H1 (cell line): ENCODE data around the gene ABCA13. TPM values are rescaled to one million over a fixed set of nuclear protein-coding genes. Genes with fewer than 3 reads are reported as not detected.

Experiments
- CTCF ChIA-PET: fragments of 300-600 bp; sonication (Branson Sonifier 250); formaldehyde crosslinking; loops from one replicate; lab custom pipeline; 2021; ENCODE audit not compliant: partially characterized antibody; lab: Charles Lee
- POLR2A ChIA-PET: fragments of 300-600 bp; sonication (Branson Sonifier 250); formaldehyde crosslinking; loops from one replicate; lab custom pipeline; 2021; ENCODE audit warnings: inconsistent platforms; ENCODE audit not compliant: partially characterized antibody; lab: Charles Lee
- DNase-seq, 2 experiments: peaks; one replicate each; pipeline versions ENCODE4 v3.0.0 to v3.0.0-alpha.2; 2010 to 2022; ENCODE audit warnings: low spot score in 2 of 2, low read depth in 1 of 2, mixed read lengths in 1 of 2
- FAIRE-seq: peaks from 2 replicates; lab custom pipeline; 2011; peaks lifted over from hg19 to GRCh38; lab: Jason Lieb, UNC
- H2AFZ ChIP-seq: 2 replicates; pipeline ENCODE4 v1.8.1; 2012; ENCODE audit warnings: low read length, inconsistent platforms
- H2AK5ac ChIP-seq: 2 replicates; pipeline ENCODE4 v1.6.1; 2013; ENCODE audit warnings: low read depth, low read length
- H2BK120ac ChIP-seq: replicated peaks from 2 replicates; pipeline ENCODE3; 2013; ENCODE audit warnings: low read depth, low read length, inconsistent platforms
- H2BK12ac ChIP-seq: 2 replicates; pipeline ENCODE4 v1.6.1; 2013; ENCODE audit warnings: low read depth, low read length
- H2BK15ac ChIP-seq: 2 replicates; pipeline ENCODE4 v1.6.1; 2013; ENCODE audit warnings: low read length
- H2BK20ac ChIP-seq: 2 replicates; pipeline ENCODE4 v1.6.1; 2013; ENCODE audit warnings: low read length
- H2BK5ac ChIP-seq: 2 replicates; pipeline ENCODE4 v1.6.1; 2013; ENCODE audit warnings: low read depth, low read length
- H3K14ac ChIP-seq: 2 replicates; pipeline ENCODE4 v1.6.1; 2013; ENCODE audit warnings: inconsistent platforms; ENCODE audit not compliant: insufficient read length
- H3K18ac ChIP-seq: 2 replicates; pipeline ENCODE4 v1.6.1; 2013; ENCODE audit warnings: low read length; ENCODE audit errors: extremely low read depth
- H3K23ac ChIP-seq: 2 replicates; pipeline ENCODE4 v1.6.1; 2013; ENCODE audit warnings: inconsistent platforms; ENCODE audit not compliant: insufficient read length
- H3K23me2 ChIP-seq: 2 replicates; pipeline ENCODE4 v1.6.1; 2013; ENCODE audit warnings: low read depth, low read length
- H3K27ac ChIP-seq: 2 replicates; pipeline ENCODE4 v1.6.1; 2011; ENCODE audit warnings: low read depth, low read length, inconsistent platforms
- H3K27me3 ChIP-seq, 4 experiments: replicated peaks in 1 of 4; 1 replicate in 1 of 4; 2 replicates in 3 of 4; pipeline versions ENCODE4 v1.6.1 to v1.8.1; 2011 to 2013; ENCODE audit warnings: low read length in 3 of 4, mild to moderate bottlenecking in 3 of 4, inconsistent platforms in 2 of 4, mixed read lengths in 2 of 4, moderate library complexity in 1 of 4; ENCODE audit not compliant: control insufficient read depth in 3 of 4, insufficient read depth in 3 of 4; ENCODE audit errors: extremely low read depth in 1 of 4
- H3K36me3 ChIP-seq, 4 experiments: 2 replicates each; pipeline versions ENCODE4 v1.6.1 to v1.8.1; 2011 to 2013; ENCODE audit warnings: mild to moderate bottlenecking in 4 of 4, low read length in 3 of 4, moderate library complexity in 2 of 4, control low read depth in 1 of 4, inconsistent platforms in 1 of 4; ENCODE audit not compliant: insufficient read depth in 4 of 4, control insufficient read depth in 2 of 4
- H3K4ac ChIP-seq: replicated peaks from 2 replicates; pipeline ENCODE3; 2013; ENCODE audit warnings: low read length, low read depth, mixed read lengths, inconsistent platforms; ENCODE audit not compliant: insufficient read length
- H3K4me1 ChIP-seq, 4 experiments: replicated peaks in 1 of 4; 1 replicate in 1 of 4; 2 replicates in 3 of 4; pipeline versions ENCODE4 v1.6.1 to v1.8.1; 2011 to 2013; ENCODE audit warnings: low read length in 3 of 4, inconsistent platforms in 2 of 4, mixed read lengths in 1 of 4; ENCODE audit not compliant: insufficient read depth in 4 of 4, control insufficient read depth in 3 of 4
- H3K4me2 ChIP-seq, 2 experiments: 2 replicates each; pipeline versions ENCODE4 v1.6.1 to v1.8.1; 2011 to 2013; ENCODE audit warnings: low read depth in 2 of 2, low read length in 2 of 2, control low read depth in 1 of 2, inconsistent platforms in 1 of 2, mild to moderate bottlenecking in 1 of 2; ENCODE audit not compliant: insufficient read depth in 1 of 2
- H3K4me3 ChIP-seq, 4 experiments: fragments of 200-600, 300-600 bp in 1 of 4; sonication (generic), shearing (Covaris generic), sonication (Bioruptor Twin) in 1 of 4; 2 replicates each; pipeline versions ENCODE4 v1.5.1 to v1.8.1; 2011 to 2016; ENCODE audit warnings: low read length in 4 of 4, low read depth in 3 of 4, control low read depth in 2 of 4, inconsistent platforms in 2 of 4, mild to moderate bottlenecking in 2 of 4, mixed read lengths in 1 of 4, moderate library complexity in 1 of 4; ENCODE audit not compliant: insufficient read depth in 2 of 4; ENCODE audit errors: extremely low read depth in 1 of 4
- H3K56ac ChIP-seq: replicated peaks from 2 replicates; pipeline ENCODE3; 2013; ENCODE audit warnings: low read depth, mild to moderate bottlenecking, mixed read lengths, low read length, inconsistent platforms; ENCODE audit not compliant: insufficient read length
- H3K79me1 ChIP-seq: 2 replicates; pipeline ENCODE4 v1.6.1; 2013; ENCODE audit warnings: low read depth, low read length, control low read depth
- H3K79me2 ChIP-seq, 2 experiments: 2 replicates each; pipeline versions ENCODE4 v1.6.1 to v1.8.1; 2012 to 2013; ENCODE audit warnings: low read length in 2 of 2, mild to moderate bottlenecking in 2 of 2, inconsistent platforms in 1 of 2; ENCODE audit not compliant: insufficient read depth in 2 of 2, control insufficient read depth in 1 of 2
- H3K9ac ChIP-seq, 4 experiments: replicated peaks in 1 of 4; 1 replicate in 1 of 4; 2 replicates in 3 of 4; pipeline versions ENCODE4 v1.6.1 to v1.8.1; 2011 to 2013; ENCODE audit warnings: low read depth in 3 of 4, low read length in 3 of 4, control low read depth in 2 of 4, mild to moderate bottlenecking in 2 of 4, moderate library complexity in 2 of 4, inconsistent platforms in 1 of 4; ENCODE audit errors: extremely low read depth in 1 of 4
- H3K9me3 ChIP-seq, 2 experiments: 2 replicates each; pipeline versions ENCODE4 v1.6.1 to v1.8.1; 2012 to 2013; ENCODE audit warnings: mild to moderate bottlenecking in 2 of 2, moderate library complexity in 2 of 2, control low read depth in 1 of 2, inconsistent platforms in 1 of 2, low read depth in 1 of 2, low read length in 1 of 2, mixed read lengths in 1 of 2; ENCODE audit not compliant: insufficient read depth in 2 of 2
- H4K20me1 ChIP-seq, 2 experiments: replicated peaks in 1 of 2; 2 replicates each; pipeline versions ENCODE3 to v1.8.1; 2011 to 2013; ENCODE audit warnings: inconsistent platforms in 2 of 2, low read length in 2 of 2, mild to moderate bottlenecking in 1 of 2; ENCODE audit not compliant: insufficient read depth in 2 of 2, control insufficient read depth in 1 of 2
- H4K5ac ChIP-seq: 2 replicates; pipeline ENCODE4 v1.6.1; 2013; ENCODE audit warnings: low read length, low read depth, mixed read lengths, inconsistent platforms; ENCODE audit not compliant: insufficient read length
- H4K8ac ChIP-seq: 2 replicates; pipeline ENCODE4 v1.8.0; 2013; ENCODE audit warnings: mild to moderate bottlenecking, moderate library complexity, low read length, inconsistent platforms; ENCODE audit not compliant: insufficient read depth; ENCODE audit errors: extremely low read depth
- H4K91ac ChIP-seq: replicated peaks from 2 replicates; pipeline ENCODE3; 2013; ENCODE audit warnings: low read length, mixed read lengths, inconsistent platforms; ENCODE audit not compliant: insufficient read length
- CBX8 ChIP-seq: fragments of 300-800, 300-1000 bp; sonication (generic); IDR thresholded peaks from 2 replicates; pipeline ENCODE4 v1.7.1; 2016; ENCODE audit warnings: low read depth, low read length, borderline replicate concordance
- CREB1 ChIP-seq: IDR thresholded peaks from 2 replicates; pipeline ENCODE4 v1.6.1; 2012; ENCODE audit warnings: inconsistent platforms
- GTF2F1 ChIP-seq: IDR thresholded peaks from 2 replicates; pipeline ENCODE4 v1.6.1; 2012; ENCODE audit warnings: low read depth, low read length, improper control_type of control experiment, borderline replicate concordance
- SRF ChIP-seq: IDR thresholded peaks from 2 replicates; pipeline ENCODE4 v1.6.1; 2011; ENCODE audit warnings: mild to moderate bottlenecking, low read depth, low read length, moderate library complexity
- TAF7 ChIP-seq: optimal IDR thresholded peaks from 2 replicates; pipeline ENCODE3; 2011; ENCODE audit warnings: low read depth, mild to moderate bottlenecking, inconsistent platforms, low read length, moderate library complexity, borderline replicate concordance
- TCF12 ChIP-seq: IDR thresholded peaks from 2 replicates; pipeline ENCODE4 v1.6.1; 2011; ENCODE audit warnings: low read depth, mild to moderate bottlenecking, low read length
- WGBS, 2 experiments: shearing (Covaris generic) in 1 of 2; methylation state at CpG; one replicate each; pipeline versions ENCODE4 v1.1.6 to v1.1.7; 2013 to 2015; ENCODE audit warnings: low lambda C conversion rate in 2 of 2, mixed read lengths in 2 of 2, inconsistent platforms in 1 of 2, low coverage in 1 of 2, missing lambda C conversion rate in 1 of 2; ENCODE audit not compliant: insufficient replicate concordance in 2 of 2, insufficient coverage in 1 of 2, insufficient read length in 1 of 2; ENCODE audit errors: extremely low coverage in 1 of 2, missing lambda C conversion rate in 1 of 2; 5-methylcytosine and 5-hydroxymethylcytosine counted together
- polyA plus RNA-seq, 7 experiments: library from polyadenylated mRNA; depleted of rRNA in 3 of 7; stranded (reverse) in 5 of 7; unstranded in 2 of 7; fragments of >200 nt in 5 of 7; fragments of 200-250 nt in 2 of 7; gene quantifications; 1 replicate in 5 of 7; 2 replicates in 1 of 7; 4 replicates in 1 of 7; pipeline versions ENCODE4 v1.2.1 to v1.2.3, GENCODE V29; 2011 to 2013; ENCODE audit warnings: missing spikeins in 2 of 7, mixed read lengths in 2 of 7
- total RNA-seq: library from RNA; stranded (reverse); fragmentation: NEBNext Ultra II Directional; extraction: Animal tissue kit (Norgen Biotek cat#: 25700); gene quantifications from 2 replicates; pipeline ENCODE4 v1.2.1, GENCODE V29; 2021
- TF ChIP-seq, protein P1 (sequence below): IDR thresholded peaks from 2 replicates; pipeline ENCODE4 v1.6.1; 2011; ENCODE audit warnings: low read depth, mild to moderate bottlenecking, low read length; ENCODE audit not compliant: insufficient read depth

The ABCA13 gene
- total and polyA plus RNA-seq, 2 of the 8 experiments (the other 6 are each of a cell fraction or from before 2014, with no cell fraction given) = 0.07 to 0.09 TPM

GRCh38 chr7:48611993-48612392 lies 440.7 kb downstream of the ABCA13 start:
- no peak for TF ChIP-seq CBX8
- no peak for TF ChIP-seq TAF7
- no peak for TF ChIP-seq TCF12
- TF ChIP-seq, protein P1, sequence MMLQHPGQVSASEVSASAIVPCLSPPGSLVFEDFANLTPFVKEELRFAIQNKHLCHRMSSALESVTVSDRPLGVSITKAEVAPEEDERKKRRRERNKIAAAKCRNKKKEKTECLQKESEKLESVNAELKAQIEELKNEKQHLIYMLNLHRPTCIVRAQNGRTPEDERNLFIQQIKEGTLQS = no peak
- TF ChIP-seq GTF2F1 = no peak
- no peak for TF ChIP-seq CREB1
- TF ChIP-seq SRF = no peak
- Histone ChIP-seq H3K56ac (no peak overlapping the region), H3K4me3 (no peak overlapping the region), H3K23ac (no peak overlapping the region), H2BK5ac (no peak overlapping the region), H3K4me1 (peaks cover 0 to 6% (median 2%) of the 10 kb centered on the region in 4 experiments; a peak in 4 of 7 replicates), H4K5ac (no peak overlapping the region), H3K18ac (no peak overlapping the region), H3K27me3 (no peaks in the 10 kb centered on the region), H4K20me1 (no peaks in the 10 kb centered on the region), H2AFZ (no peak overlapping the region), H3K79me1 (no peaks in the 10 kb centered on the region), H3K36me3 (no peaks in the 10 kb centered on the region), H2AK5ac (no peak overlapping the region), H3K9me3 (no peaks in the 10 kb centered on the region), H3K14ac (no peak overlapping the region), H3K23me2 (no peaks in the 10 kb centered on the region), H3K9ac (no peak overlapping the region), H3K4ac (no peak overlapping the region), H2BK15ac (no peak overlapping the region), H3K27ac (no peak overlapping the region), H4K8ac (no peak overlapping the region), H2BK12ac (no peak overlapping the region), H2BK20ac (no peak overlapping the region), H3K4me2 (no peak overlapping the region), H3K79me2 (no peaks in the 10 kb centered on the region), H4K91ac (no peak overlapping the region), H2BK120ac (no peak overlapping the region)
- WGBS, 2 experiments = 94% methylated on average over 3 of the region's 3 CpGs; no CpG with 5 or more reads in 1 of the 2 experiments
- ChIA-PET POLR2A (no interaction called here), CTCF (no interaction called here)
- FAIRE-seq (no peak), DNase-seq (no peak)
